Sigmoid colon (tissue), 4 donors: ENCODE measurements around the gene RAB39A.

Experiments used
- POLR2A ChIP-seq, 2 donors: fragments of 450-650 bp; IDR thresholded peaks; one replicate each; pipeline ENCODE4 v1.6.1; 2016; ENCODE audit warnings: antibody characterized with exemption in 2 of 2, mild to moderate bottlenecking in 2 of 2, moderate library complexity in 2 of 2
- POLR2AphosphoS5 ChIP-seq, 4 donors: sonication (generic); formaldehyde crosslinking; IDR thresholded peaks; one replicate each; pipeline ENCODE4 v1.6.1; 2017; ENCODE audit warnings: antibody characterized with exemption in 4 of 4
- TF ChIP-seq, protein P1 (sequence below), 4 experiments: fragments of 450-650 bp in 3 of 4; fragments of 200-600 bp in 1 of 4; IDR thresholded peaks; one replicate each; pipeline ENCODE4 v1.5.1; 2016 to 2019; ENCODE audit warnings: antibody characterized with exemption in 4 of 4, mild to moderate bottlenecking in 3 of 4, moderate library complexity in 2 of 4

- TF ChIP-seq, protein P1, sequence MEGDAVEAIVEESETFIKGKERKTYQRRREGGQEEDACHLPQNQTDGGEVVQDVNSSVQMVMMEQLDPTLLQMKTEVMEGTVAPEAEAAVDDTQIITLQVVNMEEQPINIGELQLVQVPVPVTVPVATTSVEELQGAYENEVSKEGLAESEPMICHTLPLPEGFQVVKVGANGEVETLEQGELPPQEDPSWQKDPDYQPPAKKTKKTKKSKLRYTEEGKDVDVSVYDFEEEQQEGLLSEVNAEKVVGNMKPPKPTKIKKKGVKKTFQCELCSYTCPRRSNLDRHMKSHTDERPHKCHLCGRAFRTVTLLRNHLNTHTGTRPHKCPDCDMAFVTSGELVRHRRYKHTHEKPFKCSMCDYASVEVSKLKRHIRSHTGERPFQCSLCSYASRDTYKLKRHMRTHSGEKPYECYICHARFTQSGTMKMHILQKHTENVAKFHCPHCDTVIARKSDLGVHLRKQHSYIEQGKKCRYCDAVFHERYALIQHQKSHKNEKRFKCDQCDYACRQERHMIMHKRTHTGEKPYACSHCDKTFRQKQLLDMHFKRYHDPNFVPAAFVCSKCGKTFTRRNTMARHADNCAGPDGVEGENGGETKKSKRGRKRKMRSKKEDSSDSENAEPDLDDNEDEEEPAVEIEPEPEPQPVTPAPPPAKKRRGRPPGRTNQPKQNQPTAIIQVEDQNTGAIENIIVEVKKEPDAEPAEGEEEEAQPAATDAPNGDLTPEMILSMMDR (IDR thresholded peaks at IDR 0.05) = no peak
- TF ChIP-seq POLR2A (IDR thresholded peaks at IDR 0.05) (no peak), POLR2AphosphoS5 (IDR thresholded peaks at IDR 0.05) (no peak)
Measured at GRCh38 chr11:108007819-108008218, 79.6 kb downstream of the RAB39A start.
